ENCODE data around the gene DPEP3.

Gene DPEP3

DNA sequence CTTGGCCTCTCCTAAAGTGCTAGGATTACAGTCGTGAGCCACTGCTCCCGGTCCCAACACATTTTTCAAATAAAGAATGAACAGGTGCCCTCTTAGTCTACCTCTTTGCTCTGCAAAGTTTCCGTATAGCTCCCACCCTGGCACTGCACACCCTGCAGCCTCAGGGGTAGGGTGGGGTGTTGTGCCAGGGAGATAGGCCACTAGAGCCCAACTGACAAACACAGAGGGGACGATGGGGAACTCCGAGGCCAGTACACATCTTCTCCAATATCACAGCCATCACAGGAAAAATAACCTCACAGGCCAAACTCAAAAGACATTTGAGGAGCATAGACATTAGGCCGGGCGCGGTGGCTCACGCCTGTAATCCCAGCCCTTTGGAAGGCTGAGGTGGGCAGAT, 9.2 kb downstream of the DPEP3 start:
- Histone ChIP-seq H3K4me2 (ENCODE audit: low read length) (no peak overlapping the region), H3K27me3 (ENCODE audit: low read depth, low read length) (no peaks in the 10 kb centered on the region), H3K27ac (ENCODE audit: low read length) (no peak overlapping the region), H4K20me1 (ENCODE audit: insufficient read depth, low read length) (peaks cover 9% of the 10 kb centered on the region), H3K9ac (ENCODE audit: low read length) (no peak overlapping the region), H3K4me3 (ENCODE audit: low read length) (no peak overlapping the region), H2AFZ (ENCODE audit: low read depth, low read length) (no peak overlapping the region), H3K79me2 (ENCODE audit: low read length) (peaks cover 14% of the 10 kb centered on the region), H3K36me3 (replicated peaks; ENCODE audit: low read depth, low read length) (peaks cover 2% of the 10 kb centered on the region), H3K9me3 (ENCODE audit: insufficient read depth, low read length) (no peaks in the 10 kb centered on the region), H3K4me1 (ENCODE audit: low read length) (peaks cover 19% of the 10 kb centered on the region)
- TF ChIP-seq, protein P1, sequence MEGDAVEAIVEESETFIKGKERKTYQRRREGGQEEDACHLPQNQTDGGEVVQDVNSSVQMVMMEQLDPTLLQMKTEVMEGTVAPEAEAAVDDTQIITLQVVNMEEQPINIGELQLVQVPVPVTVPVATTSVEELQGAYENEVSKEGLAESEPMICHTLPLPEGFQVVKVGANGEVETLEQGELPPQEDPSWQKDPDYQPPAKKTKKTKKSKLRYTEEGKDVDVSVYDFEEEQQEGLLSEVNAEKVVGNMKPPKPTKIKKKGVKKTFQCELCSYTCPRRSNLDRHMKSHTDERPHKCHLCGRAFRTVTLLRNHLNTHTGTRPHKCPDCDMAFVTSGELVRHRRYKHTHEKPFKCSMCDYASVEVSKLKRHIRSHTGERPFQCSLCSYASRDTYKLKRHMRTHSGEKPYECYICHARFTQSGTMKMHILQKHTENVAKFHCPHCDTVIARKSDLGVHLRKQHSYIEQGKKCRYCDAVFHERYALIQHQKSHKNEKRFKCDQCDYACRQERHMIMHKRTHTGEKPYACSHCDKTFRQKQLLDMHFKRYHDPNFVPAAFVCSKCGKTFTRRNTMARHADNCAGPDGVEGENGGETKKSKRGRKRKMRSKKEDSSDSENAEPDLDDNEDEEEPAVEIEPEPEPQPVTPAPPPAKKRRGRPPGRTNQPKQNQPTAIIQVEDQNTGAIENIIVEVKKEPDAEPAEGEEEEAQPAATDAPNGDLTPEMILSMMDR (IDR thresholded peaks at IDR 0.05; ENCODE audit: low read depth, low read length): no peak
- no peak for TF ChIP-seq EZH2phosphoT487 (IDR thresholded peaks at IDR 0.05; ENCODE audit: low read depth)

DNA sequence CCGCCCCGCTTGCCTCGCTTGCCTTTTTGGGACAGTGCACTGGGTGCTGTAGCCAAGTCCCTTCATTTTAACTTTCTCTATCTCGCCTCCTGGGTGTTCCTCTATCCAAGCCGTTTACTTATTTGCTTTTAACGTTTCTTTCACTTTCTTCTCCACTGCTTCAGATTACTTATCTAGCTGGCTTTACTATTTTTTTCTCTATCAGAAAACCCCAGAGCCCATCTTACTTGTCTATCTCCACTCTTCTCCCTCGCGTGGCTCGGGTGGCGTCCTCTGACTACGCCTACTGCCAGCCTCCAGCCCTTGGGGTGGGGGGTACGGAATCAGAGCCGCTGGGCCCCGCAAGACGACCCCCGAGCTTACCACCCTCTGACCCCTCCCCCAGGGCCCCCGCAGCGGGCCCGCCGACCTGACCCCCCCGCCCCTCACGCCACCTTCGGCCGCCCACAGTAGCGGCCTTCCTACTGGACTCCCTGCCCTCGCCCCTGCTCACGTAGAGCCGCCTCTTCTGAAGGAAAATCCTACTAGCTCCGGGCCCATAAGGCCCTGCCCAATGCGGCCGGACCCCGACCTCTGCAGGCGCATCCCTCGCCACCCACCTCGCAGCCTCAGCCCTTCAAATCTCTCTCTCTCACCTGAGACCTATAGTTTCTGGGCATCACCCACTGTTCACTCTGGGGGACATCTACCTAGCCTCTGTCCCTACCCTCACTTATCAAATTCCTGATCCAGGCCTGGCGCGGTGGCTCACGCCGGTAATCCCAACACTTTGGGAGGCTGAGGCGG, 10.9 kb downstream of the DPEP3 start:
- H3K9ac ChIP-seq (ENCODE audit: low read length): peak overlapping the region; percentile 76
- H3K79me2 ChIP-seq (ENCODE audit: low read length): peaks cover 14% of the 10 kb centered on the region
- no peaks in the 10 kb centered on the region for H3K9me3 ChIP-seq (ENCODE audit: insufficient read depth, low read length)
- peak overlapping the region; percentile 69; the same call in 1 of the 2 replicates for H2AFZ ChIP-seq (ENCODE audit: low read depth, low read length)
- peak overlapping the region; percentile 86 for H3K4me2 ChIP-seq (ENCODE audit: low read length)
- H3K36me3 ChIP-seq (replicated peaks; ENCODE audit: low read depth, low read length): peaks cover 2% of the 10 kb centered on the region
- H3K4me1 ChIP-seq (ENCODE audit: low read length): peaks cover 12% of the 10 kb centered on the region; the same call in 1 of the 2 replicates
- H3K27ac ChIP-seq (ENCODE audit: low read length): no peak overlapping the region
- H3K4me3 ChIP-seq (ENCODE audit: low read length): peak overlapping the region; percentile 83
- peaks cover 17% of the 10 kb centered on the region for H4K20me1 ChIP-seq (ENCODE audit: insufficient read depth, low read length)
- TF ChIP-seq, protein P1 (IDR thresholded peaks at IDR 0.05; ENCODE audit: low read depth, low read length): no peak
- TF ChIP-seq EZH2phosphoT487 (IDR thresholded peaks at IDR 0.05; ENCODE audit: low read depth): no peak
- H3K27me3 ChIP-seq (ENCODE audit: low read depth, low read length): no peaks in the 10 kb centered on the region

DNA sequence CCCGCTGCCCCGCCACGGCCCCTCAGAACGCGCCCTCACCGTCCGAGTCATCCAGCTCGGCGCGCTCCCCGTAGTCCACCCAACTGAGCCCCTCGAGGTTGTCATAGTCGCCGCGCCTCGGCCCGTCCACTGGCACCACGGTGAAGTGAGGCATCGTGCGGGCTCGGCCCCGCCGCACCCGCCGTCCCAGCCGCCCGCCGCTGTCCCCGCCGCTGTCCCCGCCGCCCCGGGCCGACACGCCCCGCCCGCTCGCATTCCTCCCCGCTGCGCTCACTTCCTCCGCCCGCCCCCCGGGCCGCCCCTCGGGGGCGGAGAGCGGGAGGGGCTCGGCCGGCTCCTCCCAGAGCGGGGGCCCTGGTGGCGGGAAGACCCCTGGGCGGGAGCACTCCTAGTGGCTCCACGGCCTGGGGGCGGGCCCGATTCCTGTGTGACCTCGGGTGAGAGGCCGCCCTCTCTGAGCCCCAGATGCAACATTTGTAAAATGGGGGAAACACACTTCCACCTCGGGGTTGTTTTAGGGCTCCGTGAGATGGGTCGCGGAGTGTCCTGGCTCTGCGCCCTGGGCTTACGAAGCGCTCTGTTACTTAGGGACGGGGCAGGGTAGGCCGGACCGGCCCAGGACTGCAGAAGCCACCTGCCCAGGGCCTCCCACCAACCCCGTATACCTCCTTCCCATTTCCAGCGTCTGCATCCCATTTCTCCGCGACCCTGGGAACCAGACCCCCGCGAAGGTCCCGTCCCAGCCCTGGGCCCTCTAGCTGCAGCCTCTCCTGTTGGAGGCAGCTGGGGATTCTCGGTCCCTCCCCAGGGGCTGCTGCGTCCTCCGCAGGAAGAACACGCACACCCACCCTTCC, 11.7 kb downstream of the DPEP3 start, which contains the start of gene SLC12A4:
Gene SLC12A4, minus strand, starts transcription at position 238 of the 854 bp plus-strand sequence. Its CDS starts 84 bp downstream, at position 154.
- H3K9ac ChIP-seq (ENCODE audit: low read length): peak within 1 kb of the TSS; percentile 77
- peaks cover 2% of the 10 kb centered on the region for H3K36me3 ChIP-seq (replicated peaks; ENCODE audit: low read depth, low read length)
- H3K27me3 ChIP-seq (ENCODE audit: low read depth, low read length): no peaks in the 10 kb centered on the region
- no peaks in the 10 kb centered on the region for H3K9me3 ChIP-seq (ENCODE audit: insufficient read depth, low read length)
- peaks cover 12% of the 10 kb centered on the region; the same call in 1 of the 2 replicates for H3K4me1 ChIP-seq (ENCODE audit: low read length)
- H3K4me2 ChIP-seq (ENCODE audit: low read length): peak within 1 kb of the TSS; percentile 86
- peaks cover 14% of the 10 kb centered on the region for H3K79me2 ChIP-seq (ENCODE audit: low read length)
- no peak for TF ChIP-seq EZH2phosphoT487 (IDR thresholded peaks at IDR 0.05; ENCODE audit: low read depth)
- TF ChIP-seq, protein P1 (IDR thresholded peaks at IDR 0.05; ENCODE audit: low read depth, low read length): no peak
- peak within 1 kb of the TSS; percentile 83 for H3K4me3 ChIP-seq (ENCODE audit: low read length)
- peak within 1 kb of the TSS; percentile 69; the same call in 1 of the 2 replicates for H2AFZ ChIP-seq (ENCODE audit: low read depth, low read length)
- peaks cover 20% of the 10 kb centered on the region for H4K20me1 ChIP-seq (ENCODE audit: insufficient read depth, low read length)
- peak within 1 kb of the TSS; percentile 33 for H3K27ac ChIP-seq (ENCODE audit: low read length)
